Heart right ventricle (tissue), 16 donors: ENCODE results near the gene ZNF442. TPM values are rescaled to one million over a fixed set of nuclear protein-coding genes. Genes with fewer than 3 reads are reported as not detected.
A peak's percentile ranks its signal among the peaks of the same experiment; 100 is the strongest.
"Not testable (repeated sequence)": the region's sequence is repeated elsewhere in the genome, so short reads cannot be mapped to it uniquely, and the experiment has no call there.

Experiments used
- ATAC-seq, 8 donors: fragments of 200-7000 bp; cut with Tn5 transposase; one replicate each; pipeline ENCODE4 v1.9.1; 2020; ENCODE audit warnings: mild to moderate bottlenecking in 8 of 8, moderate library complexity in 8 of 8, moderate number of reproducible peaks in 1 of 8
- DNase-seq, 2 donors: peaks; one replicate each; pipeline ENCODE4 v3.0.0-alpha.2; 2020
- H3K27ac ChIP-seq, 10 donors: fragments of 200-600 bp; sonication (generic) in 2 of 10; one replicate each; pipeline versions ENCODE4 v1.5.0 to v1.8.0; 2020 to 2022; ENCODE audit warnings: mild to moderate bottlenecking in 3 of 10
- H3K27me3 ChIP-seq, 7 donors: fragments of 200-600 bp; one replicate each; pipeline ENCODE4 v1.8.0; 2021 to 2022; ENCODE audit warnings: mild to moderate bottlenecking in 2 of 7
- H3K36me3 ChIP-seq, 9 donors: fragments of 200-600 bp; sonication (generic) in 1 of 9; one replicate each; pipeline versions ENCODE4 v1.5.0 to v1.8.0; 2020 to 2022; ENCODE audit warnings: mild to moderate bottlenecking in 2 of 9
- H3K4me1 ChIP-seq, 9 donors: fragments of 200-600 bp; sonication (generic) in 1 of 9; one replicate each; pipeline versions ENCODE4 v1.5.0 to v1.8.0; 2020 to 2022; ENCODE audit warnings: mild to moderate bottlenecking in 4 of 9
- H3K4me3 ChIP-seq, 10 donors: fragments of 200-600 bp; sonication (generic) in 2 of 10; one replicate each; pipeline versions ENCODE4 v1.5.0 to v1.8.0; 2020 to 2022; ENCODE audit warnings: mild to moderate bottlenecking in 7 of 10, moderate library complexity in 2 of 10
- H3K9me3 ChIP-seq, 11 donors: fragments of 200-600 bp in 10 of 11; sonication (generic) in 2 of 11; one replicate each; pipeline versions ENCODE4 v1.5.0 to v1.8.0; 2013 to 2022; ENCODE audit warnings: mild to moderate bottlenecking in 2 of 11, control low read depth in 1 of 11, moderate library complexity in 1 of 11
- CTCF ChIP-seq, 9 donors: fragments of 200-600 bp; sonication (generic) in 2 of 9; IDR thresholded peaks; one replicate each; pipeline versions ENCODE4 v1.5.0 to v1.8.0; 2021 to 2022; ENCODE audit warnings: antibody characterized with exemption in 9 of 9, mild to moderate bottlenecking in 5 of 9, moderate library complexity in 1 of 9
- WGBS, 2 donors: extraction: QIAGEN DNeasy Blood & Tissue Kit; methylation state at CpG; one replicate each; pipeline ENCODE4 v1.1.7; 2013; ENCODE audit warnings: inconsistent platforms in 1 of 2; 5-methylcytosine and 5-hydroxymethylcytosine counted together
- intact Hi-C, 10 donors: fragments of 100-400 bp; cut with DNase I; formaldehyde crosslinking; loops; one replicate each; pipeline versions ENCODE4 v1.11.1 to v1.14.2; 2022
- polyA plus RNA-seq, 2 donors: library from polyadenylated mRNA; stranded (reverse); fragments of 200-250 nt; gene quantifications; one replicate each; pipeline ENCODE4 v1.2.3, GENCODE V29; 2013
- total RNA-seq, 10 donors: library from RNA; stranded (reverse); fragmentation: NEBNext Ultra II Directional in 3 of 10; extraction: Animal tissue kit (Norgen Biotek cat#: 25700) in 3 of 10; gene quantifications; one replicate each; pipeline versions ENCODE4 v1.2.1 to v1.2.4, GENCODE V29; 2021 to 2023
- donor health status: Arrhythmogenic right ventricular cardiomyopathy.
- donor health status: ischemic (EF 13 %, LVEDD 7.1; RV severe dilation, severe dysfunction).
- donor health status: healthy with polysubstance abuse.
- donor health status: DM: no; HTN: yes; CAD: no.
- donor health status: DM: no; HTN: no; CAD: no.
- donor health status: ischemic (EF 25% LVEDD 6.9; RV normal size, moderate dysfunction).
- donor health status: ischemic (EF 25% LVEDD 5.7; RV mildly dilated, moderate dysfunction).
- donor health status: healthy.
- donor health status: DM: yes; HTN: yes; CAD: no.
- donor health status: Ischemic cardiomyopathy.
- donor health status: ischemic (EF 35%, LVEDD 5.7; RV mildly dilated, moderate dysfunction).
- donor health status: nonischemic (EF 11% LVEDD 7.7; RV severe dilation, severe dysfunction).
- donor health status: DM: yes; HTN: yes; CAD: no.
- donor health status: PGD.
- donor health status: ischemic (EF 29% LVEDD 5.4; RV normal size, mild dysfunction).
- donor health status: nonischemic (EF 23%, LVEDD 6.1; RV moderate dilation, normal function).

The ZNF442 gene
- total and polyA plus RNA-seq, 12 donors = 0.54 to 6.1 (median 3.6) TPM

- Histone ChIP-seq H3K27me3 (no peaks in the 10 kb centered on the region), H3K9me3 (peaks cover 0 to 91% (median 27%) of the 10 kb centered on the region in 11 donors), H3K4me3 (no peak overlapping the region), H3K27ac (no peak overlapping the region), H3K36me3 (peaks cover 0 to 47% (median 29%) of the 10 kb centered on the region in 9 donors), H3K4me1 (no peaks in the 10 kb centered on the region)
- ATAC-seq (no peak), DNase-seq (no peak)
- 50 to 96% methylated on average over 2 of the region's 2 CpGs for WGBS, 2 donors
- TF ChIP-seq CTCF (IDR thresholded peaks at IDR 0.05) = no peak
- intact Hi-C loops = no loop called here
Measured at GRCh38 chr19:12380444-12380737, 14.9 kb upstream of the ZNF442 start.

- TF ChIP-seq CTCF (IDR thresholded peaks at IDR 0.05) = no peak
- 88 to 92% methylated on average over 5 of the region's 5 CpGs for WGBS, 2 donors
- no peak for DNase-seq
- intact Hi-C loops = no loop called here
- peaks cover 0 to 47% (median 29%) of the 10 kb centered on the region in 9 donors for H3K36me3 ChIP-seq
- no peaks in the 10 kb centered on the region for H3K27me3 ChIP-seq
- H3K9me3 ChIP-seq = peaks cover 0 to 91% (median 27%) of the 10 kb centered on the region in 11 donors
- H3K4me3 ChIP-seq = no peak overlapping the region
- H3K27ac ChIP-seq = no peak overlapping the region
- ATAC-seq = no peak
- no peaks in the 10 kb centered on the region for H3K4me1 ChIP-seq
Measured at GRCh38 chr19:12379732-12380443, 14.4 kb upstream of the ZNF442 start.

- Histone ChIP-seq H3K27ac (no peak overlapping the region), H3K27me3 (no peaks in the 10 kb centered on the region), H3K36me3 (peaks cover 0 to under 1% (median 0%) of the 10 kb centered on the region in 9 donors), H3K4me3 (no peak overlapping the region), H3K4me1 (no peaks in the 10 kb centered on the region), H3K9me3 (peaks cover 0 to 42% (median 8%) of the 10 kb centered on the region in 11 donors)
- intact Hi-C loops = no loop called here
- whole genome bisulfite sequencing, 2 donors = 96 to 100% methylated on average over 1 of the region's 1 CpG
- ATAC-seq = no peak
- no peak for DNase-seq
- TF ChIP-seq CTCF (IDR thresholded peaks at IDR 0.05) = no peak
Measured at GRCh38 chr19:12374026-12374425, 8.5 kb upstream of the ZNF442 start.

- DNase-seq (peak; percentile 12 to 13), ATAC-seq (peak in 1 of 8 donors; percentile 8)
- 7 to 8% methylated on average over 28 of the region's 28 CpGs for WGBS, 2 donors
- Histone ChIP-seq H3K4me1 (peaks cover 0 to 22% (median 16%) of the 10 kb centered on the region in 9 donors), H3K9me3 (no peaks in the 10 kb centered on the region), H3K36me3 (no peaks in the 10 kb centered on the region), H3K4me3 (peak overlapping the region; percentile 58 to 97 (median 81)), H3K27me3 (no peaks in the 10 kb centered on the region), H3K27ac (peak overlapping the region; percentile 77 to 96 (median 91))
- no peak for TF ChIP-seq CTCF (IDR thresholded peaks at IDR 0.05)
- intact Hi-C loops = loop anchor here in 7 of 10 donors (1.0 to 10.0 kb wide), 10 partner anchors 32 to 170 kb away; partner anchors contain the start of genes ZNF563 (in 5 of the 7), ZNF44 (in 3 of the 7), ZNF443 (in 1 of the 7) and ZNF799 (in 1 of the 7)
Measured at GRCh38 chr19:12364391-12365235, 870 bp downstream of the ZNF442 start.

GRCh38 chr19:12362236-12362635 is 3.2 kb downstream of the ZNF442 start:
- H3K4me1 ChIP-seq = peaks cover 0 to 22% (median 16%) of the 10 kb centered on the region in 9 donors
- H3K36me3 ChIP-seq, DNase-seq, H3K27ac ChIP-seq, H3K4me3 ChIP-seq, H3K27me3 ChIP-seq, ATAC-seq: not testable (repeated sequence)
- intact Hi-C loops = loop anchor here in 4 of 10 donors (10.0 kb wide), 3 partner anchors 67 to 167 kb away; partner anchors contain the start of gene ZNF44 (in 1 of the 4)
- 95 to 97% methylated on average over 28 to 30 of the region's 30 CpGs for WGBS, 2 donors
- peaks cover 0 to 12% (median 0%) of the 10 kb centered on the region in 11 donors for H3K9me3 ChIP-seq
